ENCODE results near the gene ADAM8. TPM values are rescaled to one million over a fixed set of nuclear protein-coding genes. Genes with fewer than 3 reads are reported as not detected.

Gene ADAM8
- polyA plus RNA-seq, 1 donor from 2014 or later = 6.4 TPM

GRCh38 chr10:133316732-133317131 is 40.1 kb upstream of the ADAM8 start:
- H3K9me3 ChIP-seq (ENCODE audit: low read length) = no peaks in the 10 kb centered on the region
- no peaks in the 10 kb centered on the region for H3K9me2 ChIP-seq (ENCODE audit: insufficient read depth, low read length)
- H2AFZ ChIP-seq (ENCODE audit: low read depth, low read length) = no peak overlapping the region
- no peaks in the 10 kb centered on the region for H3K79me2 ChIP-seq (replicated peaks; ENCODE audit: insufficient read depth, low read length)
- no peak for TF ChIP-seq EP300 (conservative IDR thresholded peaks at IDR 0.05; ENCODE audit: poor library complexity, severe bottlenecking)
- no peak for TF ChIP-seq POLR2AphosphoS5 (IDR thresholded peaks at IDR 0.05)
- no peak for TF ChIP-seq SMC3 (conservative IDR thresholded peaks at IDR 0.05; ENCODE audit: poor library complexity)
- no peak for TF ChIP-seq MXI1 (conservative IDR thresholded peaks at IDR 0.05; ENCODE audit: poor library complexity, severe bottlenecking)
- no peak for TF ChIP-seq CTCF (IDR thresholded peaks at IDR 0.05; ENCODE audit: poor library complexity, severe bottlenecking)
- no peak for TF ChIP-seq EZH2 (IDR thresholded peaks at IDR 0.05; ENCODE audit: borderline replicate concordance, insufficient read depth, low read length, poor library complexity, severe bottlenecking)
- no peak for TF ChIP-seq REST (IDR thresholded peaks at IDR 0.05; ENCODE audit: borderline replicate concordance)
- TF ChIP-seq TAF1 (IDR thresholded peaks at IDR 0.05; ENCODE audit: low read depth) = no peak
- TF ChIP-seq RAD21 (conservative IDR thresholded peaks at IDR 0.05) = no peak
- no peaks in the 10 kb centered on the region for H4K20me1 ChIP-seq (ENCODE audit: insufficient read depth)
- H3F3A ChIP-seq (ENCODE audit: insufficient read depth, low read length, poor library complexity, severe bottlenecking) = no peaks in the 10 kb centered on the region
- no peak overlapping the region for H3K9ac ChIP-seq (ENCODE audit: low read length)
- no peak overlapping the region for H3K4me2 ChIP-seq (ENCODE audit: low read length)
- H3K27ac ChIP-seq (ENCODE audit: low read length) = no peak overlapping the region
- H3K4me3 ChIP-seq (ENCODE audit: low read length) = no peak overlapping the region
- H3K27me3 ChIP-seq (ENCODE audit: insufficient read depth, low read depth, low read length) = no peaks in the 10 kb centered on the region
- H3K36me3 ChIP-seq (ENCODE audit: insufficient read depth, low read length) = no peaks in the 10 kb centered on the region

- H3K36me3 ChIP-seq (ENCODE audit: insufficient read depth, low read length) = no peaks in the 10 kb centered on the region
- H3K4me2 ChIP-seq (ENCODE audit: low read length) = no peak overlapping the region
These were observed 39.6 kb upstream of the ADAM8 start for GRCh38 chr10:133316266-133316665.

More at GRCh38 chr10:133316266-133316665, 39.6 kb upstream of the ADAM8 start:
- Histone ChIP-seq H3K9me3 (ENCODE audit: low read length) (no peaks in the 10 kb centered on the region), H3K9me2 (ENCODE audit: insufficient read depth, low read length) (no peaks in the 10 kb centered on the region), H4K20me1 (ENCODE audit: insufficient read depth) (no peaks in the 10 kb centered on the region), H3K27me3 (ENCODE audit: insufficient read depth, low read depth, low read length) (no peaks in the 10 kb centered on the region), H3F3A (ENCODE audit: insufficient read depth, low read length, poor library complexity, severe bottlenecking) (no peaks in the 10 kb centered on the region), H3K27ac (ENCODE audit: low read length) (no peak overlapping the region), H3K79me2 (replicated peaks; ENCODE audit: insufficient read depth, low read length) (no peaks in the 10 kb centered on the region), H3K9ac (ENCODE audit: low read length) (no peak overlapping the region), H3K4me3 (ENCODE audit: low read length) (no peak overlapping the region), H2AFZ (ENCODE audit: low read depth, low read length) (no peak overlapping the region)
- no peak for TF ChIP-seq EZH2 (IDR thresholded peaks at IDR 0.05; ENCODE audit: borderline replicate concordance, insufficient read depth, low read length, poor library complexity, severe bottlenecking)
- TF ChIP-seq TAF1 (IDR thresholded peaks at IDR 0.05; ENCODE audit: low read depth) = no peak
- TF ChIP-seq CTCF (IDR thresholded peaks at IDR 0.05; ENCODE audit: poor library complexity, severe bottlenecking) = no peak
- no peak for TF ChIP-seq EP300 (conservative IDR thresholded peaks at IDR 0.05; ENCODE audit: poor library complexity, severe bottlenecking)
- no peak for TF ChIP-seq MXI1 (conservative IDR thresholded peaks at IDR 0.05; ENCODE audit: poor library complexity, severe bottlenecking)
- no peak for TF ChIP-seq POLR2AphosphoS5 (IDR thresholded peaks at IDR 0.05)
- no peak for TF ChIP-seq SMC3 (conservative IDR thresholded peaks at IDR 0.05; ENCODE audit: poor library complexity)
- TF ChIP-seq REST (IDR thresholded peaks at IDR 0.05; ENCODE audit: borderline replicate concordance) = no peak
- TF ChIP-seq RAD21 (conservative IDR thresholded peaks at IDR 0.05) = no peak
